SU-DHL-6 (cell line): ENCODE data around the gene FTCD.

Experiments
- H2AFZ ChIP-seq: fragments of 200-600 bp; sonication (generic); 2 replicates; pipeline ENCODE4 v1.6.1; 2014; ENCODE audit warnings: low read depth, mild to moderate bottlenecking, moderate library complexity, mixed read lengths, antibody characterized with exemption, low read length; ENCODE audit not compliant: severe bottlenecking
- H3F3A ChIP-seq: fragments of 200-600 bp; shearing (Covaris generic); 2 replicates; pipeline ENCODE4 v1.6.0; 2016; ENCODE audit warnings: antibody characterized with exemption, mild to moderate bottlenecking; ENCODE audit not compliant: insufficient read depth
- H3K27ac ChIP-seq: fragments of 200-600 bp; sonication (generic); 2 replicates; pipeline ENCODE4 v1.5.1; 2016; ENCODE audit warnings: low read depth, mild to moderate bottlenecking, low read length, moderate library complexity, mixed read lengths
- H3K27me3 ChIP-seq: fragments of 200-600 bp; sonication (generic), shearing (Covaris generic); 2 replicates; pipeline ENCODE4 v1.6.0; 2014; ENCODE audit warnings: mild to moderate bottlenecking, low read length
- H3K36me3 ChIP-seq: fragments of 200-600 bp; sonication (generic); 2 replicates; pipeline ENCODE4 v1.6.1; 2014; ENCODE audit warnings: mild to moderate bottlenecking, low read length, mixed read lengths
- H3K4me2 ChIP-seq: fragments of 300-600, 200-600 bp; shearing (Covaris generic), sonication (generic); 2 replicates; pipeline ENCODE4 v1.6.0; 2014; ENCODE audit warnings: low read length, low read depth, mild to moderate bottlenecking; ENCODE audit not compliant: poor library complexity, severe bottlenecking
- H3K4me3 ChIP-seq: fragments of 200-600 bp; sonication (generic); 2 replicates; pipeline ENCODE4 v1.5.1; 2014; ENCODE audit warnings: antibody characterized with exemption, low read length, mild to moderate bottlenecking, mixed read lengths; ENCODE audit not compliant: insufficient read depth, poor library complexity, severe bottlenecking
- H3K79me2 ChIP-seq: fragments of 200-600 bp; sonication (generic); 2 replicates; pipeline ENCODE4 v1.6.1; 2014; ENCODE audit warnings: mild to moderate bottlenecking, low read length, moderate library complexity; ENCODE audit not compliant: insufficient read depth
- H3K9ac ChIP-seq: fragments of 200-600 bp; sonication (generic); 2 replicates; pipeline ENCODE4 v1.7.0; 2014; ENCODE audit warnings: mild to moderate bottlenecking, low read length
- H3K9me2 ChIP-seq: fragments of 200-600 bp; sonication (generic); replicated peaks from 2 replicates; pipeline ENCODE4 v1.6.1; 2014; ENCODE audit warnings: low read length; ENCODE audit not compliant: insufficient read depth
- H3K9me3 ChIP-seq: fragments of 200-600 bp; sonication (generic); 2 replicates; pipeline ENCODE4 v1.6.1; 2014; ENCODE audit warnings: low read length, mixed read lengths; ENCODE audit not compliant: insufficient read depth
- H4K20me1 ChIP-seq: fragments of 200-600 bp; sonication (generic); 2 replicates; pipeline ENCODE4 v1.6.1; 2014; ENCODE audit warnings: low read depth, mild to moderate bottlenecking, antibody characterized with exemption, low read length, moderate library complexity, mixed read lengths
- EZH2phosphoT487 ChIP-seq: fragments of 200-600 bp; sonication (generic), shearing (Covaris generic); conservative IDR thresholded peaks from 2 replicates; pipeline ENCODE4 v1.6.1; 2018; ENCODE audit warnings: mild to moderate bottlenecking, antibody characterized with exemption, low read length, moderate library complexity, mixed read lengths
- TF ChIP-seq, protein P1 (sequence below): fragments of 200-600 bp; sonication (generic); IDR thresholded peaks from one replicate; pipeline ENCODE4 v1.5.1; 2017; ENCODE audit warnings: antibody characterized with exemption, mild to moderate bottlenecking, low read length, moderate library complexity; ENCODE audit not compliant: insufficient read depth, poor library complexity, severe bottlenecking

Gene FTCD

DNA sequence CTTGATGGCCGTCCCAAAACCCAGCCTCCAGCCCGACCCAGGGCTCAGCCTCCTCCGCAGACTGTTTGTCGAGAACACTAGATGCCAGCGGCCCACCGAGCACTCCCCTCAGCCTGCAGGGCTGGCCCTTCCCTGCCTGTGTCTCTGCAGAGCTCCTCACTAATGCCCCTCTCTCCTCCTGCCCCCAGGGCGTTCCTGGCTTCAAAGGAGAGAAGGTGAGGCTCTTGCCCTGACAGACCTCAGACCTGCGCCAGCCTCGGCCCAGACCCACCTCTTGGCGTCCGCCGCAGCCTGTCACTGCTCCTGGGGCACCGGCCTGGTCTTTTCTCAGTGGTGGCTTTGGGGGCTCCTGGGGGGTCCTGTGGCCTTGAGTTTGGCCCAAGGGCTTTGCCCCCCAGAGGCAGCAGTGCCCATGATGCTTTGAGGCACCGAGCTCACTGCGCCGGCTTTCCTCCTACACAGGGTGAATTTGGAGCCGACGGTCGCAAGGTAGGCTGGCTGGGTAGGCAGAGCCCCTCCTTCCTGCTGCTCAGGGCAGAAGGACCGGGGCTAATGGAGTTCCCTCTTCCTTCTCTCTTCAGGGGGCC lies 39.1 kb downstream of the FTCD start:
- Histone ChIP-seq H3K9me3 (no peaks in the 10 kb centered on the region), H3K79me2 (no peaks in the 10 kb centered on the region), H3F3A (no peaks in the 10 kb centered on the region), H4K20me1 (no peaks in the 10 kb centered on the region), H3K4me2 (no peak overlapping the region), H3K27ac (no peak overlapping the region), H3K36me3 (no peaks in the 10 kb centered on the region), H2AFZ (no peak overlapping the region), H3K9me2 (no peaks in the 10 kb centered on the region), H3K9ac (no peak overlapping the region), H3K4me3 (no peak overlapping the region), H3K27me3 (no peaks in the 10 kb centered on the region)
- TF ChIP-seq, protein P1, sequence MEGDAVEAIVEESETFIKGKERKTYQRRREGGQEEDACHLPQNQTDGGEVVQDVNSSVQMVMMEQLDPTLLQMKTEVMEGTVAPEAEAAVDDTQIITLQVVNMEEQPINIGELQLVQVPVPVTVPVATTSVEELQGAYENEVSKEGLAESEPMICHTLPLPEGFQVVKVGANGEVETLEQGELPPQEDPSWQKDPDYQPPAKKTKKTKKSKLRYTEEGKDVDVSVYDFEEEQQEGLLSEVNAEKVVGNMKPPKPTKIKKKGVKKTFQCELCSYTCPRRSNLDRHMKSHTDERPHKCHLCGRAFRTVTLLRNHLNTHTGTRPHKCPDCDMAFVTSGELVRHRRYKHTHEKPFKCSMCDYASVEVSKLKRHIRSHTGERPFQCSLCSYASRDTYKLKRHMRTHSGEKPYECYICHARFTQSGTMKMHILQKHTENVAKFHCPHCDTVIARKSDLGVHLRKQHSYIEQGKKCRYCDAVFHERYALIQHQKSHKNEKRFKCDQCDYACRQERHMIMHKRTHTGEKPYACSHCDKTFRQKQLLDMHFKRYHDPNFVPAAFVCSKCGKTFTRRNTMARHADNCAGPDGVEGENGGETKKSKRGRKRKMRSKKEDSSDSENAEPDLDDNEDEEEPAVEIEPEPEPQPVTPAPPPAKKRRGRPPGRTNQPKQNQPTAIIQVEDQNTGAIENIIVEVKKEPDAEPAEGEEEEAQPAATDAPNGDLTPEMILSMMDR = no peak
- no peak for TF ChIP-seq EZH2phosphoT487

DNA sequence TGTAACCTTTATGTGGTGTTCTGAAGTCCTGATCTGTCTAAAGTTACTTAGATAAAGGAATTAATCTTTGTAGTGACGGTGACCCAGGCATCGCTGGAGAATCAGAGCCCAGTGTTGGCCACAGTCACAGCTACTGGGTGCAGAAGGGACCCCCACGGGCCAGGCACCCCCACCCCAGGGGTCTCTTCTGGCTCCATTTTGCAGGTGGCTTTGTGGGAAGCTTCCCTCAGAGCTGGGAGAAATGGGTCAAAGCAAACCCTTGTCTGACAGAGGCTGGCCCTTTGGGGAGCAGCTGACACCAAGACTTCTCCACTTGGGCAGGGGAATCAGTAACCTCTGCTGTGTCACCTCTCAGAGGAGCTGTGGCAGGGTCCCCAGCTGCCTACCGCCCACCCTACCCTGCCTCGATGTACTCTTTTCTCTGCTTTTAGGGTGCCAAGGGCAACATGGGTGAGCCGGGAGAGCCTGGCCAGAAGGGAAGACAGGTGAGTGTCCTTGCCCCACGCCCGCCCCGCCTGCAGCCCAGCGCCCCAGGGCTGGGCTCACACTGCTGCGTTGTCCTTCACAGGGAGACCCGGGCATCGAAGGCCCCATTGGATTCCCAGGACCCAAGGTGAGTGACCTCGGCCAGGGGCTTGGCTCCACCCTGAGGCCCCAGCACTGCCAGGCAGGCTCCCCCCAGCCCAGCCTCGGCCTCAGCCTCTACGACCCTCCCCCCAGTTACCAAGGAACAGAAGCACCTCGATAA lies 39.8 kb downstream of the FTCD start:
- Histone ChIP-seq H3K79me2 (no peaks in the 10 kb centered on the region), H2AFZ (no peak overlapping the region), H3K36me3 (no peaks in the 10 kb centered on the region), H3F3A (no peaks in the 10 kb centered on the region), H3K4me3 (no peak overlapping the region), H3K27me3 (no peaks in the 10 kb centered on the region), H3K9me2 (no peaks in the 10 kb centered on the region), H3K27ac (no peak overlapping the region), H3K4me2 (no peak overlapping the region), H3K9me3 (no peaks in the 10 kb centered on the region), H3K9ac (no peak overlapping the region), H4K20me1 (no peaks in the 10 kb centered on the region)
- TF ChIP-seq EZH2phosphoT487 = no peak
- TF ChIP-seq, protein P1 = no peak

DNA sequence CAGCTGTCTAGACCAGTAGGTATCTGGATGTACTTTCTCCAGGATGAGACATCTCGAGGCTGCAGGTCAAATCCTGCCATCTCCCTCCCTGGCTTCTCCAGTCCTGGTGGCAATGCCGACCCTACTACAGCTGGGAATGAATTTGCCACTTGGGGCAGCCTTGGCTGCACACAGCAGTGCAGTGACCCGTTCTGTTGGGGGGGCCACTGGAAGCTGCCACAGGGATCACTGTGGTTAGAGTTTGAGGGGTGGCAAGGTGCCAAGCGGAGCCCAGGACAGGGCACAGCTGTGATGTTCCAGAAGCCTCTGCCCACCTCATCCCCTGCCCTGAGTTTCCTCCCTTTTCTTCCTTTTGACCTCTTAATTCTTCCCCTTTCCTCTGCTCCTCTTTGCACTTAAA lies 40.4 kb downstream of the FTCD start:
- Histone ChIP-seq H3K27ac (no peak overlapping the region), H3F3A (no peaks in the 10 kb centered on the region), H3K4me3 (no peak overlapping the region), H4K20me1 (no peaks in the 10 kb centered on the region), H3K9me3 (no peaks in the 10 kb centered on the region), H3K9me2 (no peaks in the 10 kb centered on the region), H3K79me2 (no peaks in the 10 kb centered on the region), H3K9ac (no peak overlapping the region), H3K36me3 (no peaks in the 10 kb centered on the region), H3K27me3 (no peaks in the 10 kb centered on the region), H2AFZ (no peak overlapping the region), H3K4me2 (no peak overlapping the region)
- no peak for TF ChIP-seq EZH2phosphoT487
- TF ChIP-seq, protein P1 = no peak
